ENCODE results near the gene DNM2.

DNA sequence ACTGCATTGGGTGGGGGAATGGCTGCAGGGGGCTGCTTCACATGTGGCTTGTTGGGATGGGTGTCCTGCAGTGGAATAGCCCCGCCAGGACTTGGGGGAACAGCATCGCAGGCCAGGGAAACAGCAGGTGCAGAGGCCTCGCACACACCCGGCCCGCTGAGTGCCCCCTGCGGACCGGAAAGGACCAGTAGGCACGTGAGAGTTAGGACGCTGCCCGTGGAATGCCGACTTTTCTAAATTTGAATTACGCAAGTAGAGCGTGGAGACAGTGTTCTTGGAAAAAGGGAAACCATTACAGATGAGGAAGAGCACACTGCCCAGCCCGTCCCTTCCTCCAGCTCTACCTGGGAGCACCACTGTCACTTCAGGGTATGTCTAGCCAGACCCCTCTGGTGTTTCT, 11.5 kb downstream of the DNM2 start:
- TF ChIP-seq, protein P1, sequence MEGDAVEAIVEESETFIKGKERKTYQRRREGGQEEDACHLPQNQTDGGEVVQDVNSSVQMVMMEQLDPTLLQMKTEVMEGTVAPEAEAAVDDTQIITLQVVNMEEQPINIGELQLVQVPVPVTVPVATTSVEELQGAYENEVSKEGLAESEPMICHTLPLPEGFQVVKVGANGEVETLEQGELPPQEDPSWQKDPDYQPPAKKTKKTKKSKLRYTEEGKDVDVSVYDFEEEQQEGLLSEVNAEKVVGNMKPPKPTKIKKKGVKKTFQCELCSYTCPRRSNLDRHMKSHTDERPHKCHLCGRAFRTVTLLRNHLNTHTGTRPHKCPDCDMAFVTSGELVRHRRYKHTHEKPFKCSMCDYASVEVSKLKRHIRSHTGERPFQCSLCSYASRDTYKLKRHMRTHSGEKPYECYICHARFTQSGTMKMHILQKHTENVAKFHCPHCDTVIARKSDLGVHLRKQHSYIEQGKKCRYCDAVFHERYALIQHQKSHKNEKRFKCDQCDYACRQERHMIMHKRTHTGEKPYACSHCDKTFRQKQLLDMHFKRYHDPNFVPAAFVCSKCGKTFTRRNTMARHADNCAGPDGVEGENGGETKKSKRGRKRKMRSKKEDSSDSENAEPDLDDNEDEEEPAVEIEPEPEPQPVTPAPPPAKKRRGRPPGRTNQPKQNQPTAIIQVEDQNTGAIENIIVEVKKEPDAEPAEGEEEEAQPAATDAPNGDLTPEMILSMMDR (IDR thresholded peaks at IDR 0.05 in 2 of 3, conservative IDR thresholded peaks at IDR 0.05 in 1 of 3; ENCODE audit: control insufficient read depth in 2 of 3, extremely low read depth in 1 of 3, insufficient read depth in 1 of 3, low read depth in 3 of 3, low read length in 3 of 3), result no peak
- TF ChIP-seq YY1 (IDR thresholded peaks at IDR 0.05; ENCODE audit: low read depth, low read length) (no peak), RFX5 (IDR thresholded peaks at IDR 0.05; ENCODE audit: low read depth, low read length) (no peak), NFYB (IDR thresholded peaks at IDR 0.05; ENCODE audit: insufficient read depth, low read depth, low read length) (no peak), TAF1 (IDR thresholded peaks at IDR 0.05; ENCODE audit: borderline replicate concordance, low read depth, low read length) (no peak)
- TF ChIP-seq, protein P2, sequence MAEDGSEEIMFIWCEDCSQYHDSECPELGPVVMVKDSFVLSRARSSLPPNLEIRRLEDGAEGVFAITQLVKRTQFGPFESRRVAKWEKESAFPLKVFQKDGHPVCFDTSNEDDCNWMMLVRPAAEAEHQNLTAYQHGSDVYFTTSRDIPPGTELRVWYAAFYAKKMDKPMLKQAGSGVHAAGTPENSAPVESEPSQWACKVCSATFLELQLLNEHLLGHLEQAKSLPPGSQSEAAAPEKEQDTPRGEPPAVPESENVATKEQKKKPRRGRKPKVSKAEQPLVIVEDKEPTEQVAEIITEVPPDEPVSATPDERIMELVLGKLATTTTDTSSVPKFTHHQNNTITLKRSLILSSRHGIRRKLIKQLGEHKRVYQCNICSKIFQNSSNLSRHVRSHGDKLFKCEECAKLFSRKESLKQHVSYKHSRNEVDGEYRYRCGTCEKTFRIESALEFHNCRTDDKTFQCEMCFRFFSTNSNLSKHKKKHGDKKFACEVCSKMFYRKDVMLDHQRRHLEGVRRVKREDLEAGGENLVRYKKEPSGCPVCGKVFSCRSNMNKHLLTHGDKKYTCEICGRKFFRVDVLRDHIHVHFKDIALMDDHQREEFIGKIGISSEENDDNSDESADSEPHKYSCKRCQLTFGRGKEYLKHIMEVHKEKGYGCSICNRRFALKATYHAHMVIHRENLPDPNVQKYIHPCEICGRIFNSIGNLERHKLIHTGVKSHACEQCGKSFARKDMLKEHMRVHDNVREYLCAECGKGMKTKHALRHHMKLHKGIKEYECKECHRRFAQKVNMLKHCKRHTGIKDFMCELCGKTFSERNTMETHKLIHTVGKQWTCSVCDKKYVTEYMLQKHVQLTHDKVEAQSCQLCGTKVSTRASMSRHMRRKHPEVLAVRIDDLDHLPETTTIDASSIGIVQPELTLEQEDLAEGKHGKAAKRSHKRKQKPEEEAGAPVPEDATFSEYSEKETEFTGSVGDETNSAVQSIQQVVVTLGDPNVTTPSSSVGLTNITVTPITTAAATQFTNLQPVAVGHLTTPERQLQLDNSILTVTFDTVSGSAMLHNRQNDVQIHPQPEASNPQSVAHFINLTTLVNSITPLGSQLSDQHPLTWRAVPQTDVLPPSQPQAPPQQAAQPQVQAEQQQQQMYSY (CRISPR knock-in tag; IDR thresholded peaks at IDR 0.05), result no peak
